HepG2 (cell line): ENCODE data around the gene TNFRSF1B. TPM values are rescaled to one million over a fixed set of nuclear protein-coding genes. Genes with fewer than 3 reads are reported as not detected.

Experiments
- ATAC-seq: fragments of 200-7000 bp; cut with Tn5 transposase; 3 replicates; pipeline ENCODE4 v1.9.1; 2020; ENCODE audit warnings: mild to moderate bottlenecking, moderate library complexity
- BruUV-seq: library from RNA; stranded (reverse); fragments of 400-500 nt; replicated peaks from 2 replicates; lab custom pipeline; 2021; lab: Mats Ljungman, UMichigan
- CTCF ChIA-PET: fragments of 300-600 bp; formaldehyde crosslinking; extraction: SDS; loops from one replicate; lab custom pipeline; 2021; ENCODE audit warnings: low total read pairs, inconsistent platforms, low intra/inter-chr PET ratio; lab: Yijun Ruan, JAX
- POLR2A ChIA-PET: fragments of 350-600 bp; sonication (Branson Sonifier 250); formaldehyde crosslinking; loops from one replicate; lab custom pipeline; 2020; ENCODE audit warnings: antibody characterized with exemption, inconsistent platforms; lab: Yijun Ruan, JAX
- DNase-seq: peaks from one replicate; pipeline ENCODE4 v3.0.0-alpha.2; 2015; ENCODE audit warnings: low spot score
- FAIRE-seq: peaks from 3 replicates; lab custom pipeline; 2011; peaks lifted over from hg19 to GRCh38; lab: Jason Lieb, UNC
- H2AFZ ChIP-seq: one replicate; pipeline ENCODE4 v1.6.1; 2011; ENCODE audit warnings: low read length, inconsistent platforms
- H3K27ac ChIP-seq: fragments of 300-600 bp; 3 replicates; pipeline ENCODE4 v1.8.0; 2011; ENCODE audit warnings: mixed run types, mild to moderate bottlenecking, mixed read lengths, low read length, inconsistent platforms; ENCODE audit not compliant: insufficient read depth; ENCODE audit errors: extremely low read length
- H3K27me3 ChIP-seq, 2 experiments: fragments of 200-600 bp in 1 of 2; 2 replicates in 1 of 2; 3 replicates in 1 of 2; pipeline versions ENCODE4 v1.6.0 to v1.8.0; 2011; ENCODE audit warnings: low read length in 2 of 2, mild to moderate bottlenecking in 2 of 2, moderate library complexity in 2 of 2, inconsistent platforms in 1 of 2; ENCODE audit not compliant: insufficient read depth in 2 of 2, control insufficient read depth in 1 of 2
- H3K36me3 ChIP-seq, 2 experiments: fragments of 200-600 bp in 1 of 2; replicated peaks in 1 of 2; 2 replicates in 1 of 2; 3 replicates in 1 of 2; pipeline versions ENCODE4 v1.5.1 to v1.8.0; 2011; ENCODE audit warnings: low read length in 2 of 2, inconsistent platforms in 1 of 2; ENCODE audit not compliant: insufficient read depth in 2 of 2, control insufficient read depth in 1 of 2
- H3K4me1 ChIP-seq: 2 replicates; pipeline ENCODE4 v1.5.1; 2012; ENCODE audit warnings: low read length, inconsistent platforms; ENCODE audit not compliant: insufficient read depth
- H3K4me2 ChIP-seq: 2 replicates; pipeline ENCODE4 v1.6.0; 2011; ENCODE audit warnings: low read depth, low read length, inconsistent platforms
- H3K4me3 ChIP-seq, 3 experiments: fragments of 200-600 bp in 1 of 3; sonication (generic), shearing (Covaris generic) in 1 of 3; replicated peaks in 1 of 3; 2 replicates each; pipeline ENCODE4 v1.5.1; 2011 to 2016; ENCODE audit warnings: low read length in 3 of 3, inconsistent platforms in 2 of 3, low read depth in 2 of 3, mild to moderate bottlenecking in 2 of 3, control low read depth in 1 of 3, mixed read lengths in 1 of 3; ENCODE audit not compliant: insufficient read depth in 1 of 3
- H3K79me2 ChIP-seq: one replicate; pipeline ENCODE4 v1.6.1; 2011; ENCODE audit warnings: low read length, inconsistent platforms; ENCODE audit not compliant: insufficient read depth
- H3K9ac ChIP-seq: 2 replicates; pipeline ENCODE4 v1.6.0; 2011; ENCODE audit warnings: mild to moderate bottlenecking, low read depth, low read length, inconsistent platforms; ENCODE audit not compliant: insufficient read depth
- H3K9me3 ChIP-seq: 2 replicates; pipeline ENCODE4 v1.5.1; 2012; ENCODE audit warnings: mild to moderate bottlenecking, low read length
- H4K20me1 ChIP-seq: 2 replicates; pipeline ENCODE4 v1.6.0; 2011; ENCODE audit warnings: inconsistent platforms, mild to moderate bottlenecking, low read length, moderate library complexity; ENCODE audit not compliant: insufficient read depth
- BORCS8-MEF2B ChIP-seq: sonication (generic); formaldehyde crosslinking; IDR thresholded peaks from 2 replicates; pipeline ENCODE4 v1.8.0; 2022; ENCODE audit warnings: mild to moderate bottlenecking, missing genetic modification reagents
- HNF4A ChIP-seq: sonication (generic); formaldehyde crosslinking; IDR thresholded peaks from 2 replicates; pipeline ENCODE4 v1.4.0; 2020; ENCODE audit warnings: missing genetic modification reagents
- XRCC5 ChIP-seq: fragments of 200-400 bp; formaldehyde crosslinking; optimal IDR thresholded peaks from 2 replicates; pipeline ENCODE3; 2017; ENCODE audit warnings: mild to moderate bottlenecking, low read length
- ZFP37 ChIP-seq: sonication (generic); formaldehyde crosslinking; IDR thresholded peaks from 2 replicates; pipeline ENCODE4 v1.4.0; 2020; ENCODE audit warnings: missing genetic modification reagents, borderline replicate concordance
- WGBS: methylation state at CpG from one replicate; pipeline ENCODE4 v1.1.6; 2017; ENCODE audit warnings: low lambda C conversion rate; 5-methylcytosine and 5-hydroxymethylcytosine counted together
- in situ Hi-C: cut with HindIII; loops from 2 replicates; pipeline ENCODE4 v1.10.0; 2017; ENCODE audit warnings: low pct_unique_long_range_greater_than_20kb; ENCODE audit not compliant: extremely low pct_ligation_motif_present
- intact Hi-C: fragments of 100-400 bp; cut with micrococcal nuclease; formaldehyde crosslinking; loops from one replicate; pipeline ENCODE4 v1.10.0; 2022; ENCODE audit not compliant: unreplicated experiment
- polyA plus RNA-seq, 8 experiments: library from polyadenylated mRNA; depleted of rRNA in 3 of 8; stranded (reverse) in 7 of 8; unstranded in 1 of 8; fragments of >200 nt; fragmentation: Illumina TruSeq in 4 of 8; extraction: Trizol in 4 of 8; gene quantifications; 2 replicates each; pipeline versions ENCODE4 v1.2.1 to v1.2.3, GENCODE V29; 2011 to 2016; ENCODE audit warnings: low read depth in 4 of 8, missing spikeins in 1 of 8, mixed read lengths in 1 of 8; ENCODE audit not compliant: insufficient read depth in 1 of 8
- total RNA-seq, 5 experiments: library from RNA; depleted of rRNA; stranded (reverse); fragments of >200 nt; fragmentation: Illumina TruSeq; extraction: Trizol; gene quantifications; 2 replicates each; pipeline ENCODE4 v1.2.3, GENCODE V29; 2016; ENCODE audit warnings: low read depth in 1 of 5
- TF ChIP-seq, protein P1 (sequence below): sonication (generic); formaldehyde crosslinking; IDR thresholded peaks from 2 replicates; pipeline ENCODE4 v1.9.0; 2021; ENCODE audit warnings: missing genetic modification reagents, borderline replicate concordance

The TNFRSF1B gene
- total and polyA plus RNA-seq, 2 of the 13 experiments (the other 11 are each of a cell fraction or from before 2014, with no cell fraction given): 0.04 to 0.11 TPM

DNA sequence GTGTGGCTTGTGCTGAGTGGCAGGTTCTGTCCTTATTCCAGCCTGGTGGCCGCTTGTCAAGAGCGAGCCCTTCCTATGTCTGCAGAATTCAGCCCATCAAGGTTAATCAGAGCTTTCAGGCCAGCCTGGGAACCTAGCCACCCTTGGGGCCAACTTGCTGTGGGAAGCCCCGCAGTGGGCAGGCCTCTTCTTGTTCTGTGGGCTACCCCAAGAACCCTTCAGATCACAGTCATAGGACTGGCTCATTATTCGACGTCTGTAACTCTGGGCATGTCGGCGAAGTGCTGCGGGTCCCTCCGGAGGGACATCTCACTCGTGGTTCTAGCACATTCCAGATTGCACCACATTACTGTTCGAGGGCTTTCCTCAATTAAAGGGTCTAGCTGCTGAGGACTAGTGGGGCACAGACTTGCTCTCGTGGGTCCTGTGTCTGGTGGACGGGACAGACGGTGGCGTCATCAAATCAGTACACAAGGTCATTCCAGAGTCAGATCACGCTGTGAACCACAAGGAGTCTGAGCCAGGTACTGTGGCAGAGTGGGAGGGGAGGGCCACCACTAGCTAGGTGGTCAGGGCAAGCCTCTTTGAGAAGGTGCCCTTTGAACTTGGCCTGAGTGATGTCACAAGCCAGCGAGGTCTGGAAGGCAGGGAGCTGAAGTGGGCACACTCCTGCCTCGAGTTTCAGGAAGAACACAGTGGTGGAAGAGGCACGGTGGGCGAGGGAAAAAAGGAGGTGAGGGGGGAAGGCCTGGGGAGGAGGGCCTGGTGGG is 20.3 kb upstream of the TNFRSF1B start:
- no peaks in the 10 kb centered on the region for H3K36me3 ChIP-seq
- no peaks in the 10 kb centered on the region for H4K20me1 ChIP-seq
- H3K79me2 ChIP-seq: no peaks in the 10 kb centered on the region
- H3K4me3 ChIP-seq: no peak overlapping the region; a peak in 1 of 6 replicates
- BruUV-seq: no TSS peak
- no peak for FAIRE-seq
- TF ChIP-seq, protein P1, sequence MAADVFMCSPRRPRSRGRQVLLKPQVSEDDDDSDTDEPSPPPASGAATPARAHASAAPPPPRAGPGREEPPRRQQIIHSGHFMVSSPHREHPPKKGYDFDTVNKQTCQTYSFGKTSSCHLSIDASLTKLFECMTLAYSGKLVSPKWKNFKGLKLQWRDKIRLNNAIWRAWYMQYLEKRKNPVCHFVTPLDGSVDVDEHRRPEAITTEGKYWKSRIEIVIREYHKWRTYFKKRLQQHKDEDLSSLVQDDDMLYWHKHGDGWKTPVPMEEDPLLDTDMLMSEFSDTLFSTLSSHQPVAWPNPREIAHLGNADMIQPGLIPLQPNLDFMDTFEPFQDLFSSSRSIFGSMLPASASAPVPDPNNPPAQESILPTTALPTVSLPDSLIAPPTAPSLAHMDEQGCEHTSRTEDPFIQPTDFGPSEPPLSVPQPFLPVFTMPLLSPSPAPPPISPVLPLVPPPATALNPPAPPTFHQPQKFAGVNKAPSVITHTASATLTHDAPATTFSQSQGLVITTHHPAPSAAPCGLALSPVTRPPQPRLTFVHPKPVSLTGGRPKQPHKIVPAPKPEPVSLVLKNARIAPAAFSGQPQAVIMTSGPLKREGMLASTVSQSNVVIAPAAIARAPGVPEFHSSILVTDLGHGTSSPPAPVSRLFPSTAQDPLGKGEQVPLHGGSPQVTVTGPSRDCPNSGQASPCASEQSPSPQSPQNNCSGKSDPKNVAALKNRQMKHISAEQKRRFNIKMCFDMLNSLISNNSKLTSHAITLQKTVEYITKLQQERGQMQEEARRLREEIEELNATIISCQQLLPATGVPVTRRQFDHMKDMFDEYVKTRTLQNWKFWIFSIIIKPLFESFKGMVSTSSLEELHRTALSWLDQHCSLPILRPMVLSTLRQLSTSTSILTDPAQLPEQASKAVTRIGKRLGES: no peak
- TF ChIP-seq ZFP37 (CRISPR knock-in tag): no peak
- TF ChIP-seq XRCC5: peak; percentile 23
- peak; percentile 16; the same call in 1 of the 2 replicates for TF ChIP-seq HNF4A (CRISPR knock-in tag)
- TF ChIP-seq BORCS8-MEF2B: no peak
- in situ Hi-C loops: no loop called here
- CTCF ChIA-PET: no interaction called here
- no peak overlapping the region for H3K27ac ChIP-seq
- intact Hi-C loops: no loop called here
- H3K27me3 ChIP-seq: peaks cover 2 to 39% of the 10 kb centered on the region in 2 experiments; a peak in 4 of 5 replicates
- H2AFZ ChIP-seq: no peak overlapping the region
- H3K4me2 ChIP-seq: peak overlapping the region; percentile 38
- peaks cover 43% of the 10 kb centered on the region for H3K4me1 ChIP-seq
- 50% methylated on average over 13 of the region's 20 CpGs for WGBS
- DNase-seq: no peak
- peak; percentile 15; the same call in 1 of the 3 replicates for ATAC-seq
- POLR2A ChIA-PET: no interaction called here
- H3K9me3 ChIP-seq: no peaks in the 10 kb centered on the region
- no peak overlapping the region for H3K9ac ChIP-seq
